VCaP (cell line): ENCODE data around the gene DENND1A.

Source experiments
- H3K27ac ChIP-seq: fragments of 450-650 bp; 2 replicates; pipeline ENCODE4 v1.5.1; 2017
- TF ChIP-seq, protein P1 (sequence below): fragments of 450-650 bp; conservative IDR thresholded peaks from 2 replicates; pipeline ENCODE4 v1.5.1; 2017; ENCODE audit warnings: mild to moderate bottlenecking, moderate library complexity

The DENND1A gene

GRCh38 chr9:123835821-123836220, 94.1 kb downstream of the DENND1A start:
- no peak overlapping the region for H3K27ac ChIP-seq
- TF ChIP-seq, protein P1, sequence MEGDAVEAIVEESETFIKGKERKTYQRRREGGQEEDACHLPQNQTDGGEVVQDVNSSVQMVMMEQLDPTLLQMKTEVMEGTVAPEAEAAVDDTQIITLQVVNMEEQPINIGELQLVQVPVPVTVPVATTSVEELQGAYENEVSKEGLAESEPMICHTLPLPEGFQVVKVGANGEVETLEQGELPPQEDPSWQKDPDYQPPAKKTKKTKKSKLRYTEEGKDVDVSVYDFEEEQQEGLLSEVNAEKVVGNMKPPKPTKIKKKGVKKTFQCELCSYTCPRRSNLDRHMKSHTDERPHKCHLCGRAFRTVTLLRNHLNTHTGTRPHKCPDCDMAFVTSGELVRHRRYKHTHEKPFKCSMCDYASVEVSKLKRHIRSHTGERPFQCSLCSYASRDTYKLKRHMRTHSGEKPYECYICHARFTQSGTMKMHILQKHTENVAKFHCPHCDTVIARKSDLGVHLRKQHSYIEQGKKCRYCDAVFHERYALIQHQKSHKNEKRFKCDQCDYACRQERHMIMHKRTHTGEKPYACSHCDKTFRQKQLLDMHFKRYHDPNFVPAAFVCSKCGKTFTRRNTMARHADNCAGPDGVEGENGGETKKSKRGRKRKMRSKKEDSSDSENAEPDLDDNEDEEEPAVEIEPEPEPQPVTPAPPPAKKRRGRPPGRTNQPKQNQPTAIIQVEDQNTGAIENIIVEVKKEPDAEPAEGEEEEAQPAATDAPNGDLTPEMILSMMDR: no peak

DNA sequence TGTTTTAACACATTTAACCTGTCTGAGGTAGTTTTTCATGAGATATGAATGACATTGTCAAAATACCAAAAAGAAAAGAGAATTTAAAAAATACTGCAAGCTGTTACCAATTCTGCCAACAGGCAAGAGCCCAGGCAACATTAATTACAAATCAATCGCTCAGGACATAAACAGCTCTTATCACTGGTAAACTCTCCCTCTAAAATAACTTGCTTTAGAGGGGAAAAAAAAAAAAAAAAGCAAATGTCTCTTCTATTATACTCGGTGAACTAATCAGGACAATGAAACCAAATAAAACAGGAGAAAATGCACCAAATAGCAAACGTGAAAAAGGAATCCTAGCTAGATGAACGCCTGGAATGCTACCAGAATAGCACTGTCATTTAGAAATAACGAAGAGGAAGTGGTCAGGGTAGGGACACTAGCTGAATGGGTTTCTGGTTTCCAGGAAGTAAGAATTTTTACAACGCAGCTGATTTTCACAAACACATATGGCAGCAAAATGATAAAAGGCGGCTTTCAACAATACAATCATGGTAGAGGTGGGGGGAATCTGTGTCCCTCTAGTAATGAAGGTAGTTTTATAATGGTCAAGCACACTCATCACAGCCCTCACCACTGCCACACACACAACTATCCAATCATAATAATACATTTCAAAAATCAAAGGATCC, 94.9 kb downstream of the DENND1A start:
- TF ChIP-seq, protein P1: no peak
- H3K27ac ChIP-seq: no peak overlapping the region

- TF ChIP-seq, protein P1: no peak
- H3K27ac ChIP-seq: no peak overlapping the region
Measured at GRCh38 chr9:123834218-123834888, 95.6 kb downstream of the DENND1A start.

DNA sequence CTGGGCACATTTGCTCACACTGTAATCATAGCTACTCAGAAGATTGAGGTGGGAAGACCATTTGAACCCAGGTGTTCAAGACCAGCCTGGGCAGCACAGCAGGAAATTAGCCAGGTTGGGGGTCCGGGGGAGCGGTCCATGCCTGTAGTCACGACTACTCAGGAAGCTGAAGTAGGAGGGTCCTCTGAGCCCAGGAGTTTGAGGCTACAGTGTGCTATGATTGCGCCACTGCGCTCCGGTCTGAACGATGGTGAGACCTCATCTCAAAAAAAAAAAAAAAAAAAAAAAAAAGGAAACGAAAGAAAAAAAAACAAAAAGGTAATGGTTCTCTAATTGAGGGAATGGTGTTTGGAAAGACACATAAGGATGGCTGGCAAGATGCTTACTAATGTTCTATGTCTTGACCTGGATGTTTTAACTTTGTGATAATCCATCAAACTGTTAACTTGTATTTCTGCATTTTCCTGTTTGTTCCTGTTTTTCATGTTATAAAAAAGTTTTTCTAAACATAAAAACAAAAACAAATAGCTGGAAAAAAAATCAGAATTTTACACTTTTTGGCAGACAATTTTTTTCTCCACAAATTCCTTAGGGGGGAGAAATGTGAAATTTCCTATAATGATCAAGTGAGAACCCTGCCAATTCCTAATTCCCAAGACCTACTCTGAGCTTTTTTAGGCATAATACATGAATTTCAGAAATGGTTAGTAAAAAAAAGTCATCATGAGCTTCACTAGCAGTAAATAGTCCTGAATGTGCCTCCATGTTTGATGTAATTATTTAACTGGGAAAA, 96.9 kb downstream of the DENND1A start:
- TF ChIP-seq, protein P1: no peak
- no peak overlapping the region for H3K27ac ChIP-seq

GRCh38 chr9:123832176-123832575, 97.8 kb downstream of the DENND1A start:
- H3K27ac ChIP-seq: no peak overlapping the region
- TF ChIP-seq, protein P1: no peak

- no peak overlapping the region for H3K27ac ChIP-seq
- TF ChIP-seq, protein P1: no peak
Measured at GRCh38 chr9:123828449-123828848, 101.5 kb downstream of the DENND1A start.

GRCh38 chr9:123825342-123826060, 104.4 kb downstream of the DENND1A start:
- H3K27ac ChIP-seq: no peak overlapping the region
- TF ChIP-seq, protein P1: peak; percentile 22; the same call in 1 of the 2 replicates
